K562 (cell line): ENCODE results near the gene BHLHE40. TPM values are rescaled to one million over a fixed set of nuclear protein-coding genes. Genes with fewer than 3 reads are reported as not detected.

Experiments
- ARID1B ChIP-seq: fragments of 450-650 bp; IDR thresholded peaks from 2 replicates; pipeline ENCODE4 v1.6.1; 2016; ENCODE audit warnings: antibody characterized with exemption, mild to moderate bottlenecking, inconsistent platforms
- HMGN3 ChIP-seq: IDR thresholded peaks from 2 replicates; pipeline ENCODE4 v1.6.1; 2011; ENCODE audit warnings: borderline replicate concordance, low read depth, mild to moderate bottlenecking, mixed read lengths, low read length; ENCODE audit not compliant: insufficient read length; ENCODE audit errors: extremely low read depth
- MAZ ChIP-seq, 2 experiments: fragments of 450-650 bp in 1 of 2; sonication (generic) in 1 of 2; formaldehyde crosslinking; IDR thresholded peaks in 1 of 2; conservative IDR thresholded peaks in 1 of 2; 2 replicates each; pipeline versions ENCODE4 v1.4.0 to v1.5.0; 2020; ENCODE audit warnings: mild to moderate bottlenecking in 1 of 2, missing genetic modification reagents in 1 of 2
- MYNN ChIP-seq, 2 experiments: sonication (generic); formaldehyde crosslinking in 1 of 2; IDR thresholded peaks; 2 replicates each; pipeline versions ENCODE4 v1.5.0 to v1.6.1; 2016 to 2020; ENCODE audit warnings: antibody characterized with exemption in 1 of 2, missing genetic modification reagents in 1 of 2
- POLR2AphosphoS5 ChIP-seq: IDR thresholded peaks from 2 replicates; pipeline ENCODE4 v1.6.1; 2011; ENCODE audit warnings: mild to moderate bottlenecking, low read depth, low read length, moderate library complexity; ENCODE audit not compliant: control insufficient read depth, insufficient read depth
- POLR2B ChIP-seq: fragments of 450-650 bp; IDR thresholded peaks from 2 replicates; pipeline ENCODE4 v1.6.1; 2018; ENCODE audit warnings: low read depth; ENCODE audit not compliant: partially characterized antibody
- RAD21 ChIP-seq, 2 experiments: fragments of 250-450 bp in 1 of 2; fragments of 450-650 bp in 1 of 2; sonication (Bioruptor Pico) in 1 of 2; formaldehyde crosslinking in 1 of 2; IDR thresholded peaks in 1 of 2; conservative IDR thresholded peaks in 1 of 2; 2 replicates each; pipeline versions ENCODE4 v1.4.0 to v1.8.0; 2020 to 2022; ENCODE audit warnings: mild to moderate bottlenecking in 2 of 2, moderate library complexity in 1 of 2
- TAF7 ChIP-seq: fragments of 450-650 bp; IDR thresholded peaks from 2 replicates; pipeline ENCODE4 v1.6.1; 2016; ENCODE audit warnings: missing genetic modification characterization, missing compliant biosample characterization
- ZNF212 ChIP-seq: fragments of 450-650 bp; formaldehyde crosslinking; IDR thresholded peaks from 2 replicates; pipeline ENCODE4 v1.4.0; 2020; ENCODE audit warnings: mild to moderate bottlenecking
- ZNF586 ChIP-seq: fragments of 450-650 bp; formaldehyde crosslinking; conservative IDR thresholded peaks from 2 replicates; pipeline ENCODE4 v1.4.0; 2020; ENCODE audit warnings: mild to moderate bottlenecking, moderate library complexity
- ZNF668 ChIP-seq: fragments of 250-450 bp; sonication (Bioruptor Pico); IDR thresholded peaks from 2 replicates; pipeline ENCODE4 v1.8.0; 2022; ENCODE audit warnings: mild to moderate bottlenecking, inconsistent platforms
- polyA plus RNA-seq, 8 experiments: library from polyadenylated mRNA; depleted of rRNA in 4 of 8; stranded (reverse) in 5 of 8; unstranded in 3 of 8; fragments of >200 nt; fragmentation: Nextera tagmentation in 2 of 8; fragmentation: Illumina TruSeq in 1 of 8; extraction: Ambion mirVana in 2 of 8; extraction: Trizol in 1 of 8; gene quantifications; 2 replicates each; pipeline versions ENCODE4 v1.2.1 to v1.2.3, GENCODE V29; 2011 to 2014; ENCODE audit warnings: inconsistent platforms in 1 of 8, missing spikeins in 1 of 8
- total RNA-seq, 7 experiments: library from RNA; depleted of rRNA in 6 of 7; stranded (reverse); fragments of >200 nt in 6 of 7; fragmentation: Illumina TruSeq in 2 of 7; extraction: Trizol in 2 of 7; gene quantifications; 2 replicates each; pipeline versions ENCODE4 v1.2.1 to v1.2.3, GENCODE V29; 2011 to 2021; ENCODE audit warnings: low replicate concordance in 1 of 7
- TF ChIP-seq, protein P1 (sequence below): sonication (generic); formaldehyde crosslinking; IDR thresholded peaks from 2 replicates; pipeline ENCODE4 v1.8.0; 2022; ENCODE audit warnings: missing genetic modification reagents, mild to moderate bottlenecking, moderate library complexity, borderline replicate concordance
- TF ChIP-seq, protein P2 (sequence below), 3 experiments: fragments of 200-800 bp in 1 of 3; sonication (Bioruptor generic) in 1 of 3; sonication (generic) in 1 of 3; formaldehyde crosslinking in 1 of 3; IDR thresholded peaks; 2 replicates each; pipeline versions ENCODE4 v1.6.1 to v1.8.0; 2016 to 2022; ENCODE audit warnings: mild to moderate bottlenecking in 2 of 3, missing compliant biosample characterization in 2 of 3, missing genetic modification characterization in 2 of 3, missing genetic modification reagents in 1 of 3
- TF ChIP-seq, protein P3 (sequence below), 2 experiments: fragments of 200-800 bp in 1 of 2; sonication (Bioruptor generic) in 1 of 2; sonication (generic) in 1 of 2; formaldehyde crosslinking in 1 of 2; IDR thresholded peaks in 1 of 2; conservative IDR thresholded peaks in 1 of 2; 2 replicates each; pipeline versions ENCODE4 v1.5.0 to v1.6.1; 2016 to 2020; ENCODE audit warnings: missing compliant biosample characterization in 1 of 2, missing genetic modification characterization in 1 of 2, missing genetic modification reagents in 1 of 2
- TF ChIP-seq, protein P4 (sequence below): fragments of 450-650 bp; formaldehyde crosslinking; IDR thresholded peaks from 2 replicates; pipeline ENCODE4 v1.4.0; 2020; ENCODE audit warnings: mild to moderate bottlenecking, moderate library complexity
- TF ChIP-seq, protein P5 (sequence below): fragments of 250-450 bp; sonication (Bioruptor Pico); IDR thresholded peaks from 2 replicates; pipeline ENCODE4 v1.9.0; 2021; ENCODE audit warnings: mild to moderate bottlenecking, inconsistent platforms

BHLHE40 gene
- total and polyA plus RNA-seq, 9 of the 15 experiments (the other 6 are each of a cell fraction or from before 2014, with no cell fraction given) = 12.0 to 83.9 (median 31.4) TPM

DNA sequence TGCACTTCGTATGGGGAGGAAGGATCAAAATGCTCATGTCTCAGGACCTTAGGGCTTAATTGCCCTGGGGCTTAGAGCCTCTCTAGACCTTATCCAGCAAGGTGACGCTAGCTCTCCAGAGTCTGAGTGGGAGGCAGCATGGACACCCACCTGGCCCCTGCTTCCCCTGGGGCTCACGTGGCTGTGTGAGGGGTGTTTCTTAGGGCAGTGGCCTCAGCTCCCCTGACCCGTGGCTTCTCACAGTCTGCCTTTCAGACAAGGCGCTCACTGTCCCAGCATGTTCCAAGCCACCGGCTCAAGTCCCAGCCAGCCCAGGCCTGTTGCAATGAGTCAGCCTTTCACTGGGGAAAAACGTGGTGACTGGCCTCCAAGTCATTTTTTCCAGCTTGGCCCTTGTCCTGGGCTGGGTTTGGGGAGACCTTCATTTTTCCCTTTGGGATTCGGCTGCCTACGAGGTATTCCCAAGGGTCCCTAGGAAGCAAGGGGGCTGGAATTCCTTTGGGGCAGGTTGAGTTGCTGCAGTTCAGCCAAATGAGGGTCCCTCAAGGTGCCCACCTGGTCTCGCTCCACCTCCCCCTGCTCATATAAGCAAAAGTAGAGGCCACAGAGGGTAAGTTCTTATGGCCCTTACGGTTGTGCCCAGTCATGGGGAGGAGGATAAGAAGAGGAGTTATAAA is 15.7 kb downstream of the BHLHE40 start (continued):
- TF ChIP-seq, protein P1, sequence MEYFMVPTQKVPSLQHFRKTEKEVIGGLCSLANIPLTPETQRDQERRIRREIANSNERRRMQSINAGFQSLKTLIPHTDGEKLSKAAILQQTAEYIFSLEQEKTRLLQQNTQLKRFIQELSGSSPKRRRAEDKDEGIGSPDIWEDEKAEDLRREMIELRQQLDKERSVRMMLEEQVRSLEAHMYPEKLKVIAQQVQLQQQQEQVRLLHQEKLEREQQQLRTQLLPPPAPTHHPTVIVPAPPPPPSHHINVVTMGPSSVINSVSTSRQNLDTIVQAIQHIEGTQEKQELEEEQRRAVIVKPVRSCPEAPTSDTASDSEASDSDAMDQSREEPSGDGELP (CRISPR knock-in tag) = peak; percentile 74; the same call in 1 of the 2 replicates
- TF ChIP-seq POLR2AphosphoS5 (peak; percentile 68; the same call in 1 of the 2 replicates), ZNF586 (CRISPR knock-in tag) (no peak; the same call in 1 of the 2 replicates), ARID1B (peak; percentile 79), MYNN (IDR thresholded peaks at IDR 0.05) (peak; percentile 75; the same call in 1 of the 2 replicates), MYNN (CRISPR knock-in tag; IDR thresholded peaks at IDR 0.05) (no peak), ZNF668 (peak; percentile 50), POLR2B (peak; percentile 69), RAD21 (CRISPR knock-in tag; conservative IDR thresholded peaks at IDR 0.05 in 1 of 2, IDR thresholded peaks at IDR 0.05 in 1 of 2) (peak in 1 of 2 experiments; percentile 30; a peak in 3 of 4 replicates), HMGN3 (peak; percentile 48), ZNF212 (CRISPR knock-in tag) (peak; percentile 77; the same call in 1 of the 2 replicates), TAF7 (peak; percentile 50), MAZ (CRISPR knock-in tag; conservative IDR thresholded peaks at IDR 0.05 in 1 of 2, IDR thresholded peaks at IDR 0.05 in 1 of 2) (peak; percentile 65 to 87)
- TF ChIP-seq, protein P2, sequence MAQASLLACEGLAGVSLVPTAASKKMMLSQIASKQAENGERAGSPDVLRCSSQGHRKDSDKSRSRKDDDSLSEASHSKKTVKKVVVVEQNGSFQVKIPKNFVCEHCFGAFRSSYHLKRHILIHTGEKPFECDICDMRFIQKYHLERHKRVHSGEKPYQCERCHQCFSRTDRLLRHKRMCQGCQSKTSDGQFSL (CRISPR knock-in tag; IDR thresholded peaks at IDR 0.05) = no peak
- TF ChIP-seq, protein P2 (tag; IDR thresholded peaks at IDR 0.05) = peak in 1 of 2 experiments; percentile 85; a peak in 1 of 4 replicates
- TF ChIP-seq, protein P3, sequence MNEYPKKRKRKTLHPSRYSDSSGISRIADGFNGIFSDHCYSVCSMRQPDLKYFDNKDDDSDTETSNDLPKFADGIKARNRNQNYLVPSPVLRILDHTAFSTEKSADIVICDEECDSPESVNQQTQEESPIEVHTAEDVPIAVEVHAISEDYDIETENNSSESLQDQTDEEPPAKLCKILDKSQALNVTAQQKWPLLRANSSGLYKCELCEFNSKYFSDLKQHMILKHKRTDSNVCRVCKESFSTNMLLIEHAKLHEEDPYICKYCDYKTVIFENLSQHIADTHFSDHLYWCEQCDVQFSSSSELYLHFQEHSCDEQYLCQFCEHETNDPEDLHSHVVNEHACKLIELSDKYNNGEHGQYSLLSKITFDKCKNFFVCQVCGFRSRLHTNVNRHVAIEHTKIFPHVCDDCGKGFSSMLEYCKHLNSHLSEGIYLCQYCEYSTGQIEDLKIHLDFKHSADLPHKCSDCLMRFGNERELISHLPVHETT (CRISPR knock-in tag; conservative IDR thresholded peaks at IDR 0.05 in 1 of 2, IDR thresholded peaks at IDR 0.05 in 1 of 2) = 0 out of 4 replicates have a peak, but pooled peaks of 1 of the 2 experiments have one; percentile 19
- TF ChIP-seq, protein P4, sequence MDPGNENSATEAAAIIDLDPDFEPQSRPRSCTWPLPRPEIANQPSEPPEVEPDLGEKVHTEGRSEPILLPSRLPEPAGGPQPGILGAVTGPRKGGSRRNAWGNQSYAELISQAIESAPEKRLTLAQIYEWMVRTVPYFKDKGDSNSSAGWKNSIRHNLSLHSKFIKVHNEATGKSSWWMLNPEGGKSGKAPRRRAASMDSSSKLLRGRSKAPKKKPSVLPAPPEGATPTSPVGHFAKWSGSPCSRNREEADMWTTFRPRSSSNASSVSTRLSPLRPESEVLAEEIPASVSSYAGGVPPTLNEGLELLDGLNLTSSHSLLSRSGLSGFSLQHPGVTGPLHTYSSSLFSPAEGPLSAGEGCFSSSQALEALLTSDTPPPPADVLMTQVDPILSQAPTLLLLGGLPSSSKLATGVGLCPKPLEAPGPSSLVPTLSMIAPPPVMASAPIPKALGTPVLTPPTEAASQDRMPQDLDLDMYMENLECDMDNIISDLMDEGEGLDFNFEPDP (CRISPR knock-in tag) = 0 out of 2 replicates have a peak, but pooled peaks have one; percentile 16
- TF ChIP-seq, protein P5, sequence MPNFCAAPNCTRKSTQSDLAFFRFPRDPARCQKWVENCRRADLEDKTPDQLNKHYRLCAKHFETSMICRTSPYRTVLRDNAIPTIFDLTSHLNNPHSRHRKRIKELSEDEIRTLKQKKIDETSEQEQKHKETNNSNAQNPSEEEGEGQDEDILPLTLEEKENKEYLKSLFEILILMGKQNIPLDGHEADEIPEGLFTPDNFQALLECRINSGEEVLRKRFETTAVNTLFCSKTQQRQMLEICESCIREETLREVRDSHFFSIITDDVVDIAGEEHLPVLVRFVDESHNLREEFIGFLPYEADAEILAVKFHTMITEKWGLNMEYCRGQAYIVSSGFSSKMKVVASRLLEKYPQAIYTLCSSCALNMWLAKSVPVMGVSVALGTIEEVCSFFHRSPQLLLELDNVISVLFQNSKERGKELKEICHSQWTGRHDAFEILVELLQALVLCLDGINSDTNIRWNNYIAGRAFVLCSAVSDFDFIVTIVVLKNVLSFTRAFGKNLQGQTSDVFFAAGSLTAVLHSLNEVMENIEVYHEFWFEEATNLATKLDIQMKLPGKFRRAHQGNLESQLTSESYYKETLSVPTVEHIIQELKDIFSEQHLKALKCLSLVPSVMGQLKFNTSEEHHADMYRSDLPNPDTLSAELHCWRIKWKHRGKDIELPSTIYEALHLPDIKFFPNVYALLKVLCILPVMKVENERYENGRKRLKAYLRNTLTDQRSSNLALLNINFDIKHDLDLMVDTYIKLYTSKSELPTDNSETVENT (CRISPR knock-in tag) = peak; percentile 70
